Activated CD4-positive, alpha-beta T cell treated with anti-CD3 and anti-CD28 coated beads, Interleukin-2, amount 10 ng/mL, durations not matched to agents 24 days and 14 days (primary cell): ENCODE measurements around the gene DTX1. TPM values are rescaled to one million over a fixed set of nuclear protein-coding genes. Genes with fewer than 3 reads are reported as not detected.

ENCODE experiments used
- DNase-seq: peaks from one replicate; pipeline ENCODE4 v3.0.0; 2022
- H3K27ac Mint-ChIP-seq: one replicate; pipeline ENCODE4 v1.8.0; 2022; ENCODE audit warnings: mild to moderate bottlenecking, mixed read lengths
- H3K27me3 Mint-ChIP-seq: one replicate; pipeline ENCODE4 v1.8.0; 2022; ENCODE audit warnings: mixed read lengths
- H3K36me3 Mint-ChIP-seq: one replicate; pipeline ENCODE4 v1.8.0; 2022; ENCODE audit warnings: low read depth, mild to moderate bottlenecking, mixed read lengths
- H3K4me1 Mint-ChIP-seq: one replicate; pipeline ENCODE4 v1.8.0; 2021; ENCODE audit warnings: mixed read lengths
- H3K4me3 Mint-ChIP-seq: one replicate; pipeline ENCODE4 v1.8.0; 2022; ENCODE audit warnings: mild to moderate bottlenecking, moderate library complexity, mixed read lengths
- H3K9me3 Mint-ChIP-seq: one replicate; pipeline ENCODE4 v1.8.0; 2021; ENCODE audit warnings: mixed read lengths
- intact Hi-C: fragments of 100-400 bp; cut with micrococcal nuclease; formaldehyde crosslinking; loops from one replicate; pipeline ENCODE4 v1.15.1; 2023
- total RNA-seq: library from RNA; stranded (reverse); gene quantifications from 2 replicates; pipeline ENCODE4 v1.2.3, GENCODE V29; 2022

Gene DTX1
- total RNA-seq, 1 donor from 2014 or later = 0.09 TPM

DNA sequence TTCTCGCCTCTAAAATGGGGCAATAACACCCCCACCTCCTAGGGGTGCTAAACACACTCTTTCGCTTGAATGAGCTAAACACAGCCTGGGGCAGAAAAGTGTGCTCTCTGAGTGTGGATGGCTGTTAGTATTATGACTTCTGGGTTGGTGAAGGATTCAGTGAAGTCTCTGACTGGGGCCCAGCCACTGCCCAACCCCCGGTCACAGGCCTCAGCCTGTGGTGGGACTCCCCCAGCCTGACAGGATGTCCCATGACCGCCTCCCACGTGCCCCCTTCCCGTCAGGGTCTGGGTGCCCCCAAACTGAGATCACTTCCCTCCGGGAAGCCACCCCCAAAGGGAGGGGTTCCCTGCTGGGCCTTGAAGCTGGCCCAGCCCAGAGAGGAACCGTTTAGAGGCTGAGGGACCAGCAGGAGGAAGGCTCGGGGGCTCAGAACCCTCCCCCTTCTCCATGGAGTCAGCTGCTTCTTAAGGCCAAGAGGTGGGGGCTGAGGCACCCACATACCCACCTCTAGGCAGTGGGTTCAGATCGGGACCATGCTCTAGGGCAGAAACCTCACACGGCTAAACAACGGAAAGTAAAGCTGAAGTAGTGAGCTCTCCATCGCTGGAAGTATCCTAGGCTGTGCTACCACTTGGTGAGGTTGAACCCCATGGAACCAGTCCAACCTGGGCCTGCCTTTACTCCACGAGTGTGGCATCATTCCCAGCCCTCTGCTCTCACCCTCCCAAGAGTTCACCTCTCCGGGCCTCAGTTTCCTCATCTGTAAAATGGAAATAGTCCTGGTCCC is 13.8 kb downstream of the DTX1 start:
- no peaks in the 10 kb centered on the region for H3K36me3 Mint-ChIP-seq
- peak; percentile 71 for DNase-seq
- H3K9me3 Mint-ChIP-seq = no peaks in the 10 kb centered on the region
- H3K4me1 Mint-ChIP-seq = peaks cover 10% of the 10 kb centered on the region
- intact Hi-C loops = no loop called here
- H3K4me3 Mint-ChIP-seq = no peak overlapping the region
- H3K27me3 Mint-ChIP-seq = no peaks in the 10 kb centered on the region
- H3K27ac Mint-ChIP-seq = peak overlapping the region; percentile 54

DNA sequence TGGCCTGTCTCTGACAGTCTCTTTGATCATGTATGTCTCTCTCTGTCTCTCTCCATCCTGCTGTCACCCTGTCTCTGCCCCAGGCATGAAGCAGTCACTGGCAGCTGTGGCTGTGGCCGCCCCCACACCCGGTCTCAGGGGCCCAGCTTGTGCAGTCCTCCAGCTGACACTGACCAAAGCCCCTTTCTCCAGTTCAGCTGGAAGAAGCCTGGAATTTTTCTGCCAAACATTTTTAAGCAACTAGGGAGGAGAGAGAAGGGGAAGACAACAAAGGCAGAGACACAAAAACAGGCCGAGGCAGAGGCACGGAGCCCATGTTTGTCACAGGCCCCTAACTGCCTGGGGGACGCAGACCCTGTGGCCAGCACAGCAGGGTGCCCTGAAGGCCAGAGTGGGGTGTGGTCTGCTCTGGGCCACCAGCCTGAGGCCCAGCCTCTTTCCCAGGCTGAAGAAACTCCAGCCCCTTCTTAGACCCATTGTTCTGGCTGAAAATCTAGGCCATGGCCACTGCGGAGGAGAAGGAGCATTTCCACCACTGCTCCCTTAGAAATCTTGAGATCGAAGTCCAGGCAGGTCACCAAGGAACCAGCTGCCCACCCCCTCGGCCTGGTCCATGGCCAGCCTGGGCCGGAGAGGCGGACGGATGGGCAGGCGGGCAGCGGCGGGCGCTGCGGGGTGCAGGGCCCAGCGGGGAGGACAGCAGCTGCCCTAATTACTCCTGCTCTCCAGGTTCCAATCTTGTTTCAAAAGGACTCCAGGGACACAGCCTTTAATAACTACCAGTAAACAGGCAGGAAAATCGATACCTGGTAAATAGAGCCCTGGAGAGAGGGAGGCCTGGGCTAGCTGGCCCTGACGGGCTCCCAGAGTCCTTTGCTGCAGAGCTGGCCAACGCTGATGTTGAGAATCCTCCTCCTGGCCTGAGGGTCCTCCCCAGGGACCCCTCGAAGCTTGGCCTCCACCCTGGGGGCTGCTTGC is 14.9 kb downstream of the DTX1 start:
- intact Hi-C loops = no loop called here
- Mint-ChIP-seq H3K4me1 (peaks cover 14% of the 10 kb centered on the region), H3K4me3 (no peak overlapping the region), H3K36me3 (no peaks in the 10 kb centered on the region), H3K27ac (peak overlapping the region; percentile 55), H3K9me3 (no peaks in the 10 kb centered on the region), H3K27me3 (no peaks in the 10 kb centered on the region)
- DNase-seq = no peak

DNA sequence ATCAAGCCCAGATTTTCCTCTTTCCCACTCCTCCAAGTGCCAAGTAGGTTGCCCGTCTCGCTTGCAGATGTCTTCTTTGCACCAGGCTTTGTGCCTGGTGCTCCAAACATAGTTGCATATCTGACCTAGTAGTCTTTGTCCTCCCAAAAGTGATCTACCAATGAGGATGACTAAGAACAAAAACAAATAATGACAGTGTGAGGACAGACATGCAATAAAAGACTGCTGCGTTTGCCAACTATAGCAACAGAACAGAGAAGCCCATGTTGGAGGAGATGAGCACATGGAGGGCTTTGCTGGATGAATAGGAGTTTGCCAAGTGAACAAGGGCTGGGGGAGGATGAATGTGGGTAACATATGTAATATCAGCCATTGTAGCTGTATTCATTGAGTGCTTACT is 15.6 kb downstream of the DTX1 start:
- Mint-ChIP-seq H3K27me3 (no peaks in the 10 kb centered on the region), H3K4me1 (peaks cover 14% of the 10 kb centered on the region), H3K27ac (no peak overlapping the region), H3K4me3 (no peak overlapping the region), H3K36me3 (no peaks in the 10 kb centered on the region), H3K9me3 (no peaks in the 10 kb centered on the region)
- DNase-seq = no peak
- intact Hi-C loops = no loop called here

DNA sequence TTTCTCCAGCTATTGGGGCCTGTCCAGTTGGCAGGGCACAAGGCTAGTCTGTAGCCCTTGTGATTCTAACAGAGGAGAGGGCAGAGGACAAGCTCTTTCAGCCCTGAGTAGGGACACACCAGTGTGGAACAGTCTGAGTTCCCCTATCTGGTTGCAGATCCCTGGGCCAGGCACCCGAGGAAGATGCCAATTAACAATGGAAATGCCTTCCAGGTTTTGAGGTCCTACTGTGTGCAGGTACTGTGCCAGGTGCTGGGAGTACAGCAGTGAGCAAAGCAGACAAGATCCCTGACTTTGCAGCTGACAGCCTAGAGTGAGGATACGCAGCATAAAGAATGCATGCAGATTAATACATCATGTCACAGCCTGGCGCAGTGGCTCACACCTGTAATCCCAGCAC is 17.1 kb downstream of the DTX1 start:
- Mint-ChIP-seq H3K4me1 (peaks cover 14% of the 10 kb centered on the region), H3K27me3 (no peaks in the 10 kb centered on the region), H3K27ac (no peak overlapping the region), H3K36me3 (no peaks in the 10 kb centered on the region), H3K4me3 (no peak overlapping the region), H3K9me3 (no peaks in the 10 kb centered on the region)
- intact Hi-C loops = no loop called here
- DNase-seq = no peak

DNA sequence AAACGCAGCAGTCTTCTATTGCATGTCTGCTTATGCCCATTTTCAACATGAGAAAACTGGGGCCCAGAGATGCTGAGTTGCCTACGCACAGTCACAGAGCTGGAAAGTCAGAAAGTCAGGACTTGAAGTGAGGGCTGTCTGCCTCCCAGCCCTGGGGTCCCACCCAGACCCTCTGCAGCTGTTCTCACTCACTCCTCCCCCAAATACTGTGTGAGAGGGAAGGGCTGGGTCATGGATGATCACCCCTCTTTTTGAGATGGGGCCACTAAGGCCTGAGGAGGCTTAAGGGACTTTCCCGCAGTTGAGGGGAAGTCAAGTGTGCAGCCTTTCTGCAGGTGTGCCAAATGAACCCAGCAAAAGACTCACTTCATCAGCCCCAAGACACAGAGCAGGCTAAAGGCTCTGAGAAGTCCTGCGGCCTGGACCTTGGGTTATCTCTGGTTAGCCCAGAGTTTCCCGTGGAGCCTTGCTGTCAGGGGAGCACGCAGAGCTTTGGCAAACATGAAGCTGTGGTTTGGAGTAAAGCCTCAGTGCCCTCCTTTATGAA is 18.7 kb downstream of the DTX1 start:
- no peak for DNase-seq

DNA sequence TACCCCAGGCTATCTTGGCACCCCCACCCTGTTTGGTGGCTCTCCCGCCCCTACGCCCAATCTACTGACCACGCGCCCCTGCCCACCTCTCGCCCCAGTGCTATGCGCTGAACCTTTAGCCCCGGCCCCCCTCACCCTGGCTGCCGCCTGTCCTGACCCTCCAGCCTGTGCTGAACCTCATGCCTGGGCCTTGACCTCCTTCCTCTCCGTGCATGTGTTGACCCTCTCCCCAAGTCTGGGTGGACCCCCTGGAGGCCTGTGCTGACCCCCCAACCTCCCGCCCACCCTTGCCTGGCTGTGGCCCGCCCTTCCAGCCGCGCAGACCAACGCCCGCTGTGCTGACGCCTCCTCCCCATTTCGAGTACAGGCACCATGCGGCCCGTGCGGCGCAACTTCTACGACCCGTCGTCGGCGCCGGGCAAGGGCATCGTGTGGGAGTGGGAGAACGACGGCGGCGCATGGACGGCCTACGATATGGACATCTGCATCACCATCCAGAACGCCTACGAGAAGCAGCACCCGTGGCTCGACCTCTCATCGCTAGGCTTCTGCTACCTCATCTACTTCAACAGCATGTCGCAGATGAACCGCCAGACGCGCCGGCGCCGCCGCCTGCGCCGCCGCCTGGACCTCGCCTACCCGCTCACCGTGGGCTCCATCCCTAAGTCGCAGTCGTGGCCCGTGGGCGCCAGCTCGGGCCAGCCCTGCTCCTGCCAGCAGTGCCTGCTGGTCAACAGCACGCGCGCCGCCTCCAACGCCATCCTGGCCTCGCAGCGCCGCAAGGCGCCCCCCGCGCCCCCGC is 20.7 kb downstream of the DTX1 start:
- H3K27ac Mint-ChIP-seq = no peak overlapping the region
- peaks cover 5% of the 10 kb centered on the region for H3K4me1 Mint-ChIP-seq
- intact Hi-C loops = no loop called here
- no peaks in the 10 kb centered on the region for H3K27me3 Mint-ChIP-seq
- H3K4me3 Mint-ChIP-seq = no peak overlapping the region
- H3K9me3 Mint-ChIP-seq = no peaks in the 10 kb centered on the region
- no peak for DNase-seq
- no peaks in the 10 kb centered on the region for H3K36me3 Mint-ChIP-seq

More for the DNA sequence above, 18.7 kb downstream of the DTX1 start:
- no peak overlapping the region for H3K4me3 Mint-ChIP-seq
- H3K9me3 Mint-ChIP-seq = no peaks in the 10 kb centered on the region
- intact Hi-C loops = no loop called here
- H3K36me3 Mint-ChIP-seq = no peaks in the 10 kb centered on the region
- no peaks in the 10 kb centered on the region for H3K27me3 Mint-ChIP-seq
- no peak overlapping the region for H3K27ac Mint-ChIP-seq
- H3K4me1 Mint-ChIP-seq = peaks cover 10% of the 10 kb centered on the region

DNA sequence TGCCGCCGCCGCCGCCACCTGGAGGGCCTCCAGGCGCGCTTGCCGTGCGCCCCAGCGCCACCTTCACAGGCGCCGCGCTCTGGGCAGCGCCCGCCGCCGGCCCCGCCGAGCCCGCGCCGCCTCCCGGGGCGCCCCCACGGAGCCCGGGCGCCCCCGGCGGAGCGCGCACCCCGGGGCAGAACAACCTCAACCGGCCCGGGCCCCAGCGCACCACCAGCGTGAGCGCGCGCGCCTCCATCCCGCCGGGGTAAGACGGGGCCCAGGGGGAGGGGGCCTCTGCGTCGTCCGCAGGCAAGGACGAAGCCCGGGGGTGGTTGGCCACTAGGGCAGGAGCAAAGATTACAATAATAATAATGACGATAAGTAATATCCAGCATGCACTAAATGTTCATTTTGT is 21.3 kb downstream of the DTX1 start:
- peaks cover 5% of the 10 kb centered on the region for H3K4me1 Mint-ChIP-seq

DNA sequence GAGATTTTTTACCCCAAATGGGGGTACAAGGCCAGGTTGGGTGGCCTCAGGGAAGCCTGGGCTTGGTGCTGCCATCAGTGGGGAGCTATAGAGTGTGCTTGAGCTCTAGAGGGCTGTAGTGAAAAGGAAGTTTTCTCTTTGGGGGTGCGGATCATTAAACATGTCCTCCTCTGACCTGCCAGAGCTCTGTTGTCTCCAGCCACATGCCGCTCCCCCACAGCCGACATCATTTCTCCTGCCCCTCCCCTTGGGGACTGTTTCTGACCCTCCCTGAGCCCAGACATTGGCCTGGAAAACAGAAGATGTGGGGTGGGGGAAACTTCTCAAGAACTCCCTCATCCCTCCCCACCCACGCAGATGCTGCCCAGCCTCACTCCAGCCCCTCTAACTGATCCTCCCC is 25.3 kb downstream of the DTX1 start:
- Mint-ChIP-seq H3K9me3 (no peaks in the 10 kb centered on the region), H3K27me3 (no peaks in the 10 kb centered on the region), H3K27ac (no peak overlapping the region), H3K4me1 (peaks cover 5% of the 10 kb centered on the region), H3K4me3 (no peak overlapping the region), H3K36me3 (no peaks in the 10 kb centered on the region)
- no peak for DNase-seq
- intact Hi-C loops = no loop called here

More for the DNA sequence above, 21.3 kb downstream of the DTX1 start:
- no peak overlapping the region for H3K4me3 Mint-ChIP-seq
- no peak overlapping the region for H3K27ac Mint-ChIP-seq
- intact Hi-C loops = no loop called here
- H3K36me3 Mint-ChIP-seq = no peaks in the 10 kb centered on the region
- DNase-seq = no peak
- no peaks in the 10 kb centered on the region for H3K27me3 Mint-ChIP-seq
- H3K9me3 Mint-ChIP-seq = no peaks in the 10 kb centered on the region

DNA sequence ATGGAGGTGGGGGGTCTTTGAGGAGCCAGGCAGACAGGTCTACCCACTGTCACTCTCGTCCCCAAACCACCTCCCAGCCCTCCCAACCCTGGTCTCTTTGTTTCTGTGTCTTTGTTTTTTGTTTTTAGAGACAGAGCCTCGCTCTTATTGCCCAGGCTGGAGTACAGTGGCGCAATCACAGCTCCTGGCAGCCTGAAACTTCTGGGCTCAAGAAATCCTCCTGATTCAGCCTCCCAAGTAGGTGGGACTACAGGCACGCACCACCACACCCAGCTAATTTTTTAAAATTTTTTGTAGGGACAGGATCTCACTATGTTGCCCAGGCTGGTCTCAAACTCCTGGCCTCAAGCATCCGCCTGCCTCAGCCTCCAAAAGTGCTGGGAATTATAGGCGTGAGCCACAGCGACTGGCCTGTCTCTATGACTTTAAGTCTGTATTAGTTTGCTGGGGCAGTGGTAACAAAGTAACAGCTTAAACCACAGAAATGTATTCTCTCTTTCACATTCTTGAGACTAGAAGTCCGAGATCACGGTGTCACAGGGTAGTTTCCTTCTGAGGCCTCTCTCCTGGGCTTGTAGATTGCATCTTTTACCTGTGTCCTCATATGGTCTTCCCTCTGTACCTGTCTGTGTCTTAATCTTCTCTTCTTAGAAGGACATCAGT is 26.1 kb downstream of the DTX1 start:
- intact Hi-C loops = no loop called here
- no peak overlapping the region for H3K27ac Mint-ChIP-seq
- no peaks in the 10 kb centered on the region for H3K27me3 Mint-ChIP-seq
- no peaks in the 10 kb centered on the region for H3K9me3 Mint-ChIP-seq
- H3K36me3 Mint-ChIP-seq = no peaks in the 10 kb centered on the region
- H3K4me1 Mint-ChIP-seq = peaks cover 9% of the 10 kb centered on the region
- DNase-seq = no peak
- no peak overlapping the region for H3K4me3 Mint-ChIP-seq

DNA sequence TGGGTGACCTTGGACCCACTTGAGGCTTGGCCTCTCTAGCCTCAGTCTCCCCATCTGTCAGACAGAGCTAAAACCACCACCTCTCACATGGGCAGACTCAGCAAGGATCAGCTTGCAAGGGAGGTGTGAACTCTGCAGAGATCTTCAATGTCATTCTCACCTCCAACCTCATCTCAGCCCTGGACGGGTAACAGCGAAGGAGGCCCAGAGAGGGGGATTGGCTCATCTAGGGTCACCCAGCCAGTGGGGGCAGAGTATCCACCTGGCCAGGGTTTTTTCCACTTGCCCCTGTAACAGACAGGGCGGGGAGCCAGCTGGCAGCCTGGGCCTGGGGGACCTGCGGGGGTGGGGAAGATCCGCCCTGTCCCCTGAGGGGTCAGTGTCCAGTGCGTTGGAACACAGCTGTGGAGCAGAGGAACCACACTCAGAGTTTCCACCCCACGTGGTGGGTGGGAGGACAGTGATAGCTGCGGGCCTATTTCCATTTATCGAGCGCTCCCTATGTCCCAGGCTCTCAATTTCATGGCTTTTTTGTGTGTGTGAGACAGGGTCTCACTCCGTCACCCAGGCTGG is 27.4 kb downstream of the DTX1 start:
- H3K36me3 Mint-ChIP-seq = no peaks in the 10 kb centered on the region
- H3K27ac Mint-ChIP-seq = no peak overlapping the region
- no peak for DNase-seq
- intact Hi-C loops = no loop called here
- no peaks in the 10 kb centered on the region for H3K27me3 Mint-ChIP-seq
- H3K4me3 Mint-ChIP-seq = no peak overlapping the region
- no peaks in the 10 kb centered on the region for H3K9me3 Mint-ChIP-seq
- H3K4me1 Mint-ChIP-seq = peaks cover 15% of the 10 kb centered on the region

DNA sequence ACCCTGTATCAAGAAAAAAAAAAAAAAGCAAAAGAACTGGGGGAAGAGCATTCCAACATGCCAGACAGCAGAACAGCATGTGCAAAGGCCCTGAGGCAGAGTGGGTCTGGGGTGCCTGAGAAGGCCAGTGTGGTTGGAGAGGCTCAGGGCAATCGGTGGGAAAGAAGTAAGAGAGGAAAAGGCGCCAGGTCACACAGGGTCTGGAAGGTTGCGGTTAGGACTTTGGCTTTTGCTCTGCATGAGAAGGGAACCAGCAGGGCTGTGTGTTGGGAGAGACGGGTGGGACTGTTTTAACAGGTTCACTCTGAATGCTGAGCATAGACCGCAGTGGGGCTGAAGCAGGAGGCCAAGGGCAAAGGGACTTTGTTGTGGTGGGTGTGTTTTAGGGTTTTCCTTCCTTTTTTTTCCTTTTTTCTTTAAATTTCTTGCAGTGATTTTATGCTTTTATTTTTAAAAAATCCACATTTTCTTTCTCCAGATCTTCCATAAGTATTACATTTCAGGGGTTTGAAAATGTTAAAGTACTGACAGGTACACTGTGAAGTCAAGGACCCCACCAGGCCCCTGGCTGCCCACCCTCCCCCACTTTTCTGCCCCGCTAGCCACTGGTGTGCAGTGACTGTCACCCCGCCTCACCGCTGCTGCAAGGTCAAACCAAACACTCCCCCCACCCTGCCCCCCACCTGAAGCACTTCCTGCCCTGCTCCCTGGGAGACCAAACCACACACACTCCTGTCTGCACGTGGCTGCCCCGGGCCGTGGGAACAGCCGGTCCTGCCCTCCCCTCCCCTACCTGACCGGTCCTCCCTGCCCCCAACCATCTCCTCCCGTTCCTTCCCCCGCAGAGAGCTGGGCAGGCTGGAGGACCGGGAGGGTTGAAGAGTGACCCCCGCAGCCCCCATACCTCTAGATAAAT is 30.0 kb downstream of the DTX1 start:
- Mint-ChIP-seq H3K36me3 (no peaks in the 10 kb centered on the region), H3K27ac (peak overlapping the region; percentile 38), H3K4me1 (peaks cover 26% of the 10 kb centered on the region), H3K27me3 (no peaks in the 10 kb centered on the region), H3K9me3 (no peaks in the 10 kb centered on the region), H3K4me3 (no peak overlapping the region)
- intact Hi-C loops = no loop called here
- no peak for DNase-seq

DNA sequence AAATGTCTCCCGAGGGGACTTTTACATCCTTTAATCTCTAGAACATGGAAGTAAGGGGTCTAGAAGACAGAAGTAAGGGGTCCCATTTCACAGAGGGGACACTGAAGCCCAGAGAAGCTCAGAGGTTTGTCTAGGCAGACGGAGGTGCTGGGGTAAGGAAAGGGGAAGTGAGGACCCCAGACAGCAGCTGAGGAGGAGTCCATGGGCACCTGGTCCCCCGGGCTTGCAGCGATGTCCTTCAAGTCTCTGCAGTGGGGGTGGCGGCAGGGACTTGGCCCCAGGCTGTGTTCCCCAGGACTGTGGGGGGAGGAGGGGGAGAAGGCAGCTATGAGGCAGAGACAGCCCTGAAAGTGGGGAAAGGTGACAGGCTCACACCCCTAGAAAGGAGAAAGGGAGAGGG is 30.7 kb downstream of the DTX1 start:
- Mint-ChIP-seq H3K9me3 (no peaks in the 10 kb centered on the region), H3K27me3 (no peaks in the 10 kb centered on the region), H3K36me3 (no peaks in the 10 kb centered on the region), H3K4me1 (peaks cover 26% of the 10 kb centered on the region), H3K4me3 (no peak overlapping the region), H3K27ac (peak overlapping the region; percentile 38)
- intact Hi-C loops = no loop called here
- DNase-seq = no peak
